ENCODE measurements around the gene PRKAB1. TPM values are rescaled to one million over a fixed set of nuclear protein-coding genes. Genes with fewer than 3 reads are reported as not detected.

Gene PRKAB1
- total RNA-seq, 1 donor = 16.6 TPM

GRCh38 chr12:119669744-119670472, 2.0 kb downstream of the PRKAB1 start:
- no peak overlapping the region for H3K27ac ChIP-seq (ENCODE audit: low read depth, low read length)
- H3K27me3 ChIP-seq (ENCODE audit: insufficient read depth, low read length) = no peaks in the 10 kb centered on the region
- H3K4me2 ChIP-seq (ENCODE audit: insufficient read depth, low read length) = peak overlapping the region; percentile 37
- H3K36me3 ChIP-seq (ENCODE audit: insufficient read depth, low read length) = peaks cover 38% of the 10 kb centered on the region
- peaks cover 40% of the 10 kb centered on the region for H3K79me2 ChIP-seq (ENCODE audit: insufficient read depth, low read length)
- no peaks in the 10 kb centered on the region for H4K20me1 ChIP-seq (ENCODE audit: insufficient read depth, low read length)
- no peaks in the 10 kb centered on the region for H3K9me3 ChIP-seq (ENCODE audit: low read depth, low read length)
- H3K4me3 ChIP-seq (ENCODE audit: insufficient read depth, low read length) = no peak overlapping the region
- H3K4me1 ChIP-seq (ENCODE audit: insufficient read depth, low read length) = peaks cover 21% of the 10 kb centered on the region
- no peak overlapping the region for H2AFZ ChIP-seq (ENCODE audit: low read length)
- TF ChIP-seq, protein P1, sequence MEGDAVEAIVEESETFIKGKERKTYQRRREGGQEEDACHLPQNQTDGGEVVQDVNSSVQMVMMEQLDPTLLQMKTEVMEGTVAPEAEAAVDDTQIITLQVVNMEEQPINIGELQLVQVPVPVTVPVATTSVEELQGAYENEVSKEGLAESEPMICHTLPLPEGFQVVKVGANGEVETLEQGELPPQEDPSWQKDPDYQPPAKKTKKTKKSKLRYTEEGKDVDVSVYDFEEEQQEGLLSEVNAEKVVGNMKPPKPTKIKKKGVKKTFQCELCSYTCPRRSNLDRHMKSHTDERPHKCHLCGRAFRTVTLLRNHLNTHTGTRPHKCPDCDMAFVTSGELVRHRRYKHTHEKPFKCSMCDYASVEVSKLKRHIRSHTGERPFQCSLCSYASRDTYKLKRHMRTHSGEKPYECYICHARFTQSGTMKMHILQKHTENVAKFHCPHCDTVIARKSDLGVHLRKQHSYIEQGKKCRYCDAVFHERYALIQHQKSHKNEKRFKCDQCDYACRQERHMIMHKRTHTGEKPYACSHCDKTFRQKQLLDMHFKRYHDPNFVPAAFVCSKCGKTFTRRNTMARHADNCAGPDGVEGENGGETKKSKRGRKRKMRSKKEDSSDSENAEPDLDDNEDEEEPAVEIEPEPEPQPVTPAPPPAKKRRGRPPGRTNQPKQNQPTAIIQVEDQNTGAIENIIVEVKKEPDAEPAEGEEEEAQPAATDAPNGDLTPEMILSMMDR (IDR thresholded peaks at IDR 0.05; ENCODE audit: extremely low read depth, low read depth, low read length) = no peak
- peak; percentile 78 for DNase-seq (ENCODE audit: insufficient read length, low spot score, missing footprints)

- Histone ChIP-seq H2AFZ (ENCODE audit: low read length) (no peak overlapping the region), H3K4me1 (ENCODE audit: insufficient read depth, low read length) (peaks cover 21% of the 10 kb centered on the region), H3K9me3 (ENCODE audit: low read depth, low read length) (no peaks in the 10 kb centered on the region), H3K4me2 (ENCODE audit: insufficient read depth, low read length) (no peak overlapping the region), H3K79me2 (ENCODE audit: insufficient read depth, low read length) (peaks cover 40% of the 10 kb centered on the region), H4K20me1 (ENCODE audit: insufficient read depth, low read length) (no peaks in the 10 kb centered on the region), H3K27ac (ENCODE audit: low read depth, low read length) (no peak overlapping the region), H3K27me3 (ENCODE audit: insufficient read depth, low read length) (no peaks in the 10 kb centered on the region), H3K36me3 (ENCODE audit: insufficient read depth, low read length) (peaks cover 50% of the 10 kb centered on the region), H3K4me3 (ENCODE audit: insufficient read depth, low read length) (no peak overlapping the region)
- no peak for DNase-seq (ENCODE audit: insufficient read length, low spot score, missing footprints)
- TF ChIP-seq, protein P1 (IDR thresholded peaks at IDR 0.05; ENCODE audit: extremely low read depth, low read depth, low read length) = no peak
These were observed 3.1 kb downstream of the PRKAB1 start for GRCh38 chr12:119671070-119671469.

DNA sequence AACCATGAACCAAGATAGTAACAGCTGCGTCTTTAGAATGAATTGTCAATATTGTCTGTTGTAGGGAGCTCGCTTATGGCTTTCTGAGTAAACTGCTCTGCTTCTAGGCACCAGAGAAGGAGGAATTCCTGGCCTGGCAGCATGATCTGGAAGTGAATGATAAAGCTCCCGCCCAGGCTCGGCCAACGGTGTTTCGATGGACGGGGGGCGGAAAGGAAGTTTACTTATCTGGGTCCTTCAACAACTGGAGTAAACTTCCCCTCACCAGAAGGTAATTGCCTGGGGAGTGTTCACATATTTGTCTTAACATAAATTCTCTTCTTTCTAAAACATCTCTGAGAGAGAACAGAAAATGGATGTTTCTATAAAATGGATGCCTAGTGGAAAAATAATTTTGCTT, 4.3 kb downstream of the PRKAB1 start:
- peaks cover 60% of the 10 kb centered on the region for H3K36me3 ChIP-seq (ENCODE audit: insufficient read depth, low read length)
- H2AFZ ChIP-seq (ENCODE audit: low read length) = no peak overlapping the region
- no peak overlapping the region for H3K4me3 ChIP-seq (ENCODE audit: insufficient read depth, low read length)
- peaks cover 35% of the 10 kb centered on the region for H3K79me2 ChIP-seq (ENCODE audit: insufficient read depth, low read length)
- no peak overlapping the region for H3K4me2 ChIP-seq (ENCODE audit: insufficient read depth, low read length)
- H3K27me3 ChIP-seq (ENCODE audit: insufficient read depth, low read length) = no peaks in the 10 kb centered on the region
- peaks cover 16% of the 10 kb centered on the region for H3K4me1 ChIP-seq (ENCODE audit: insufficient read depth, low read length)
- H3K9me3 ChIP-seq (ENCODE audit: low read depth, low read length) = no peaks in the 10 kb centered on the region
- no peak for DNase-seq (ENCODE audit: insufficient read length, low spot score, missing footprints)
- H3K27ac ChIP-seq (ENCODE audit: low read depth, low read length) = no peak overlapping the region
- TF ChIP-seq, protein P1 (IDR thresholded peaks at IDR 0.05; ENCODE audit: extremely low read depth, low read depth, low read length) = no peak
- no peaks in the 10 kb centered on the region for H4K20me1 ChIP-seq (ENCODE audit: insufficient read depth, low read length)

GRCh38 chr12:119673634-119674033, 5.7 kb downstream of the PRKAB1 start:
- Histone ChIP-seq H2AFZ (ENCODE audit: low read length) (no peak overlapping the region), H3K79me2 (ENCODE audit: insufficient read depth, low read length) (peaks cover 23% of the 10 kb centered on the region), H3K27ac (ENCODE audit: low read depth, low read length) (no peak overlapping the region), H3K4me1 (ENCODE audit: insufficient read depth, low read length) (peaks cover 10% of the 10 kb centered on the region), H3K4me3 (ENCODE audit: insufficient read depth, low read length) (no peak overlapping the region), H3K9me3 (ENCODE audit: low read depth, low read length) (no peaks in the 10 kb centered on the region), H3K27me3 (ENCODE audit: insufficient read depth, low read length) (no peaks in the 10 kb centered on the region), H3K4me2 (ENCODE audit: insufficient read depth, low read length) (no peak overlapping the region), H4K20me1 (ENCODE audit: insufficient read depth, low read length) (no peaks in the 10 kb centered on the region), H3K36me3 (ENCODE audit: insufficient read depth, low read length) (peaks cover 72% of the 10 kb centered on the region)
- DNase-seq (ENCODE audit: insufficient read length, low spot score, missing footprints) = no peak
- TF ChIP-seq, protein P1 (IDR thresholded peaks at IDR 0.05; ENCODE audit: extremely low read depth, low read depth, low read length) = no peak

Measured in osteoblast (primary cell).